HG03575 (cell line): ENCODE results near the gene F7.

Experiments
- ATAC-seq: cut with Tn5 transposase; IDR thresholded peaks from one replicate; pipeline ENCODE4 v1.9.1; 2021; ENCODE audit not compliant: unreplicated experiment, insufficient number of reproducible peaks, low FRiP score; ENCODE audit errors: extremely low read depth

F7 gene

DNA sequence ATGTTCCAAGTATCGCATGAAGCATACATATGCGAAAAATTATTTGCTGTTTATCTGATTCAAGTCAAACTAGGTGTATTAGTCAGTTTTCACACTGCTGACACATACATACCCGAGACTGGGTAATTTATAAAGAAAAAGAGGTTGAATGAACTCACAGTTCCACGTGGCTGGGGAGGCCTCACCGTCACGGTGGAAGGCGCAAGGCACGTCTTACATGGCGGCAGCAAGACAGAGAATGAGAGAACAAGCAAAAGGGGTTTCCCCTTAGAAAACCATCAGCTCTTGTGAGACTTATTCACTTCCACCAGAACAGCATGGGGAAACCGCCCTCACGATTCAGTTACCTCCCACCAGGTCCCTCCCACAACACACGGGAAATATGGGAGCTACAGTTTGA, 39.9 kb downstream of the F7 start:
- ATAC-seq: no peak

GRCh38 chr13:113145911-113146598, 40.5 kb downstream of the F7 start:
- ATAC-seq: no peak

GRCh38 chr13:113146750-113147149, 41.2 kb downstream of the F7 start:
- no peak for ATAC-seq

DNA sequence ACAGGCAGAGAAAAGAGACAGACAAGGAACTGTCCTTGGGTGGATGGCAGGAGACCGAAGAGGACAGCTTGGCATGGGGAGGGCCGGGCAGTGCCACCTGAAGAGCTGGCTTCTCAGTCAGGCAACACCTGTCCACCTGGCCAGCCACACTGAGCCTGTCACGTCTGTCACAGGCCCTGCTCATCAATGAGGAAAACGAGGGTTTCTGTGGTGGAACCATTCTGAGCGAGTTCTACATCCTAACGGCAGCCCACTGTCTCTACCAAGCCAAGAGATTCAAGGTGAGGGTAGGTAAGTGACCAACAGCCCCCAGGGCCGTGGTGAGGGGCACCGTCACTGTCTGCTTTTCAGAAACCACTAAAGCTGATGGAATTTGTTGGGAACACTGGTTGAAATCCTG, 41.6 kb downstream of the F7 start:
- ATAC-seq: no peak

DNA sequence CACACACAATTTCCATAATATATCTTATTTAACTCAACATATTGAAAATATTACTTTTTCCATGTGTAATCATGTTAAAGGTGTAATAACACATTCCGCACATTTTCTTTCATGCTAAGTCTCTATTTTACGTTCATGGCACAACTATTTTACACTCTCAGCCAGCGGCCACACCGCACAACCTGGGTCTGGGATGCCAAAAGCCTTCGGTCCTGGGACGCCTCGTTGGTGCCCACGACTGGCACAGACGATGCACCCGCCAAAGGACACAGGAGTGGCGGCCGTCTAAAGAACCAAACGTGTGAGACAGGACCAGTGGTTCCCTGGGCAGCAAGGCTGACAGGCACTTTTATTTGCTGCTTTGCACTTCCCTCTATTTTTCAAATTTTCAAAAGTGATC, 42.8 kb downstream of the F7 start:
- ATAC-seq: no peak

DNA sequence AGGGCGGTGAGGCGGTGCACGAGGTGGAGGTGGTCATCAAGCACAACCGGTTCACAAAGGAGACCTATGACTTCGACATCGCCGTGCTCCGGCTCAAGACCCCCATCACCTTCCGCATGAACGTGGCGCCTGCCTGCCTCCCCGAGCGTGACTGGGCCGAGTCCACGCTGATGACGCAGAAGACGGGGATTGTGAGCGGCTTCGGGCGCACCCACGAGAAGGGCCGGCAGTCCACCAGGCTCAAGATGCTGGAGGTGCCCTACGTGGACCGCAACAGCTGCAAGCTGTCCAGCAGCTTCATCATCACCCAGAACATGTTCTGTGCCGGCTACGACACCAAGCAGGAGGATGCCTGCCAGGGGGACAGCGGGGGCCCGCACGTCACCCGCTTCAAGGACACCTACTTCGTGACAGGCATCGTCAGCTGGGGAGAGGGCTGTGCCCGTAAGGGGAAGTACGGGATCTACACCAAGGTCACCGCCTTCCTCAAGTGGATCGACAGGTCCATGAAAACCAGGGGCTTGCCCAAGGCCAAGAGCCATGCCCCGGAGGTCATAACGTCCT, 43.4 kb downstream of the F7 start:
- no peak for ATAC-seq

GRCh38 chr13:113149711-113150549, 44.3 kb downstream of the F7 start:
- no peak for ATAC-seq

DNA sequence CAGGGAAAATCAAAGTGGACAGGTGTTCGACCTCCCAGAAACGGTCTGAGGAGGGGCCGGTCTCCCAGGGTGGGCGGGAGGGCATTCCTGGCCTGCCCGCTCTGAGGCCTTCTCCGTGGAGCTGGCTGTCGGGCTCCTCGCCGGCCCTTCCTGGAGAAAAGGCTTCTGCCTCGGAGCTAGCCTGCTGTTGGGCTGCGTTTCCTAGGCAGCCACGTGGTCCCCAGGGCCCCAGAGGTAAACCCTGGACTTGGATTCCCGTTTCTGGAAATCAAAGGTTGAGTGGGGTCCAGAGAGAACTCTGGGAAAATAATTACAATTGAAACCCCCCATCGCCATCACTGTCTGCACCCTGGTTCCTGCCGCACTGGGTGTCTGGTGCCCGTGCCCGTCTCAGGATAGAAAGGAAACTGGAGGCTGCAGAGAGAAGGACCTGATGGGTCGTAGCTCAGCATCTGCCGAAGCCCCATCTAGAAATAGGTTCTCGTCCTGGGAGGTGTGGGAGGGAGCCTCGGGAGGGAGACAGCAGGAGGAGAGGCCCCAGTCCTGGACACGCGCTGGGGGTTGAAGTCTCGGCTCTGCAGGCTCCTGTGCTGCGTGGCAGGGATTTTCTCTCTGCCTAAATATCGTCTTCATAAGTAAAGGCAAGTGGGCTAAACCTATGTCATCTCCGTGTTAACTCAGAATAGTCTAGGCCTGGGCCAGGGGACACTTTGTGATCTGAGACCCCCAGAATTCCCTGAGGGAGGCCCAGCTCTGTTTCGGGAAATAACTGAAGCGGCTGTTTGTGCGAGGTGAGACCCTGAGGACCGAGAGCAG, 45.2 kb downstream of the F7 start:
- no peak for ATAC-seq

- no peak for ATAC-seq
Observed at GRCh38 chr13:113151745-113152690, 46.4 kb downstream of the F7 start.

GRCh38 chr13:113152691-113152983, 47.0 kb downstream of the F7 start:
- no peak for ATAC-seq

DNA sequence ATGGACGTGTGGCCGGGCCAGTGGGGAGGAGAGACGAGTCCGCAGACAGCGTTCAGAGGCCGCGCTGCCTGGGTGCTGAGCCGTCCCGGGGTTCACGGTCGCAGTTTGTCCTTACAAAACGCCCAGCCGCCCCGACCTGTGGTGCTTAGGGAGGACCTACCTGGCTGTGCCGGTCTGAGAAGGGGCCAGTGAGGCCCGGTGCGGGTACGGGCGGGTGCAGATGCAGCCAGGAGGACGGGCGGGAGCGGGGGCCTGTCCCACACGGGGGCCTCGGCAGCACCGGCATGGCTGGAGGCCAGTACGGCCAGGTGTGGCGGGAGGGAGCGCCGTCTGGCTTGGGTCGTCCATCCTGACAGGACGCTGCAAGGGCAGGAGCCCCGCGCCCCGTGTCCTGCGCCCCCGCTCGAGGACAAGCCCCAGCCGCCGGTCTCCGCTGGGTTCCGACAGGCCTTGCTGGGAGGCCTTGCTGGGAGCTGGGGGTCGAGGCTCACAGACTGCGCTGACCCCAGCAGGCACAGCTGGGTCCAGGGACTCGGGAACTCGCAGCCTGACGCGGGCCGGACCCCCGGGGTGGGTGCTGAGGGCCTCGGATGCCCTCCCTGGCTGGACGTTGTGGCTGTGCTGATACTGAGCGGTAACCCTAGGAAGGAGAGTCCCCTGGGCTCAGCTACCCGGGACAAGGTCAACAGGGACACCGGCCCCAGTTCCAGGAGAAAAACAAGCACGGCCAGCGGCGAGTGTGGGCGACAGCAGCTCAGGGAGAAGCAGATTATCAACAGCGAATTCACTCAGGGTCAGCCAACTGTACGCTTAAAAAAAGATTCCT, 47.6 kb downstream of the F7 start:
- ATAC-seq: no peak

GRCh38 chr13:113153810-113154748, 48.5 kb downstream of the F7 start:
- ATAC-seq: no peak

DNA sequence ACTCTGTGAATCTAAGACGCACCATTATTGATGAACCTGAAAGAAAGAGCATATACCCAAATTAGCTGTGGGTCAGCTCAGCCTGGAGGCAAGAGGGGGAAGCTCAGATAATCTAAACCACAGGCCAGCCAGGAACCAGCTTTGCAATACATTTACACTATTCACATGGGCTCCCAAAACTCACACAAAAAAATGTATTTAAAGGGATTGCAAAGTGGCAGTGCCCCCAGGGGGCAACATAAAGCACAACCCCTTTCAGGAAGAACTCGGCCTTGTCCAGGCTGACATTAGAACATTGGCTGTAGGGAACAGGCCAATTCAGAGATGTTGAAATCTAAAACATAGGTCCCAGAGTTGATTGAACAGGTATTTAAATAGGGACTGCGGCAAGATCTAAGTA, 49.6 kb downstream of the F7 start:
- ATAC-seq: no peak

DNA sequence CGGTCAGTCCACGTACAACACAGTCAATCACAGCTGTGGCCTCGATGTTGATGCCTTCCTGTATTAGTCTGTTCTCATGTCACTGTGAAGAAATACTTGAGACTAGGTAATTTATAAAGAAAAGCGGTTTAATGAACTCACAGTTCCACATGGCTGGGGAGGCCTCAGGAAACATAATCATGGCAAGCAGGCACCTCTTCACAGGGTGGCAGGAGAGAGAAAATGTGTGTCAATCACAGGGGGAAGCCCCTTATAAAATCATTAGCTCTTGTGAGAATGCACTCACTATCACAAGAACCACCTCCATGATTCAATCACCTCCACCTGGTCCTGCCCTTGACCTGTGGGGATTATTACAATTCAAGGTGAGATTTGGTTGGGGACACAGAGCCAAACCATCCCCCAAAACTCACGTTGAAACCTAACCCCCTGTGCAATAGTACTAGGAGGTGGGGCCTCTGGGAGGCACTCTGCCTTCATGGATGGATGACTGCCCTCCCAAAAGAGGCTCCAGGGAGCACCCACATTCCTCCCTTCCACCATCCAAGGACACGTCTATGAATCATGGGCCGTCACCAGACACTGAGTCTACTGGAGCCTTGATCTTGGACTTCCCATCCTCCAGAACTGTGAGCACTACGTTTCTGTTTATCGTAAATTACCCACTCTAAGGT, 50.5 kb downstream of the F7 start:
- ATAC-seq: no peak

- ATAC-seq: no peak
Observed at GRCh38 chr13:113157206-113157928, 51.8 kb downstream of the F7 start.
